G401 (cell line): ENCODE data around the gene SLC25A38. TPM values are rescaled to one million over a fixed set of nuclear protein-coding genes. Genes with fewer than 3 reads are reported as not detected.

ENCODE experiments used
- DNase-seq: peaks from one replicate; pipeline ENCODE4 v3.0.0-alpha.2; 2015; ENCODE audit warnings: low spot score
- in situ Hi-C: cut with HindIII; loops from 2 replicates; pipeline ENCODE4 v1.10.0; 2016; ENCODE audit warnings: low sequenced_read_pairs, mixed read lengths
- total RNA-seq: library from RNA; depleted of rRNA; stranded (reverse); fragments of >200 nt; shearing (Covaris generic); gene quantifications from 2 replicates; pipeline ENCODE4 v1.2.3, GENCODE V29; 2014; rRNA removed

SLC25A38 gene
- total RNA-seq, 1 experiment from 2014 or later, result 41.6 TPM

GRCh38 chr3:39420543-39420942 is 37.4 kb downstream of the SLC25A38 start:
- DNase-seq, result no peak
- in situ Hi-C loops, result no loop called here

- DNase-seq, result no peak
- in situ Hi-C loops, result no loop called here
These were observed 40.3 kb downstream of the SLC25A38 start for GRCh38 chr3:39423436-39423970.

GRCh38 chr3:39426312-39426711 is 43.1 kb downstream of the SLC25A38 start:
- no peak for DNase-seq
- in situ Hi-C loops, result no loop called here

GRCh38 chr3:39427506-39427905 is 44.3 kb downstream of the SLC25A38 start:
- no peak for DNase-seq
- in situ Hi-C loops, result no loop called here

- in situ Hi-C loops, result no loop called here
- no peak for DNase-seq
These were observed 45.6 kb downstream of the SLC25A38 start for GRCh38 chr3:39428745-39429201.

GRCh38 chr3:39429466-39429865 is 46.3 kb downstream of the SLC25A38 start:
- no peak for DNase-seq
- in situ Hi-C loops, result no loop called here

GRCh38 chr3:39432342-39432741 is 49.2 kb downstream of the SLC25A38 start:
- in situ Hi-C loops, result no loop called here
- no peak for DNase-seq

GRCh38 chr3:39433642-39434041 is 50.5 kb downstream of the SLC25A38 start:
- DNase-seq, result no peak
- in situ Hi-C loops, result no loop called here

- in situ Hi-C loops, result no loop called here
- DNase-seq, result no peak
These were observed 51.4 kb downstream of the SLC25A38 start for GRCh38 chr3:39434574-39434973.

GRCh38 chr3:39435006-39435748 is 52.0 kb downstream of the SLC25A38 start:
- no peak for DNase-seq
- in situ Hi-C loops, result no loop called here

- in situ Hi-C loops, result no loop called here
These were observed 55.7 kb downstream of the SLC25A38 start for GRCh38 chr3:39438880-39439279.

GRCh38 chr3:39440316-39440715 is 57.1 kb downstream of the SLC25A38 start:
- in situ Hi-C loops, result no loop called here
- DNase-seq, result no peak

More at GRCh38 chr3:39438880-39439279, 55.7 kb downstream of the SLC25A38 start:
- no peak for DNase-seq

GRCh38 chr3:39443530-39443929 is 60.4 kb downstream of the SLC25A38 start:
- in situ Hi-C loops, result no loop called here

GRCh38 chr3:39445927-39446326 is 62.8 kb downstream of the SLC25A38 start:
- DNase-seq, result no peak
- in situ Hi-C loops, result no loop called here

More at GRCh38 chr3:39443530-39443929, 60.4 kb downstream of the SLC25A38 start:
- DNase-seq, result no peak

GRCh38 chr3:39446444-39446843 is 63.3 kb downstream of the SLC25A38 start:
- in situ Hi-C loops, result no loop called here
- DNase-seq, result no peak

Other genes with a start within 250 kb of the SLC25A38 start
- gene CSRNP1, start 229.8 kb upstream of the SLC25A38 start, total RNA-seq, result 21.5 and 29.1 TPM in 2 replicates
- not detected in 2 replicates for gene XIRP1, start 190.8 kb upstream of the SLC25A38 start, total RNA-seq
- gene CX3CR1, start 103.3 kb upstream of the SLC25A38 start, total RNA-seq, result not detected in 2 replicates
- not detected in 2 replicates for gene CCR8, start 53.7 kb upstream of the SLC25A38 start, total RNA-seq
- gene RPSA, start 23.4 kb downstream of the SLC25A38 start, total RNA-seq, result 2,014 and 2,296 TPM in 2 replicates
- not detected in 2 replicates for gene MOBP, start 84.3 kb downstream of the SLC25A38 start, total RNA-seq